A673 (cell line): ENCODE data around the gene SLC16A11. TPM values are rescaled to one million over a fixed set of nuclear protein-coding genes. Genes with fewer than 3 reads are reported as not detected.

Experiments used
- BruUV-seq: library from RNA; stranded (reverse); fragments of 400-500 nt; replicated peaks from 2 replicates; lab custom pipeline; 2021; lab: Mats Ljungman, UMichigan
- CTCF ChIA-PET: fragments of 300-600 bp; sonication (Branson Sonifier 250); formaldehyde crosslinking; loops from one replicate; lab custom pipeline; 2022; ENCODE audit warnings: antibody characterized with exemption; lab: Charles Lee
- POLR2A ChIA-PET: fragments of 300-600 bp; sonication (Branson Sonifier 250); formaldehyde crosslinking; loops from one replicate; lab custom pipeline; 2022; ENCODE audit warnings: antibody characterized with exemption; ENCODE audit not compliant: low non-redundant PET; lab: Charles Lee
- DNase-seq: peaks from one replicate; pipeline ENCODE4 v3.0.0-alpha.2; 2015; ENCODE audit warnings: low spot score
- H3K27ac ChIP-seq: fragments of 200-600 bp; sonication (generic); 2 replicates; pipeline ENCODE4 v1.5.1; 2016; ENCODE audit warnings: mixed run types, low read depth, mild to moderate bottlenecking, mixed read lengths, antibody characterized with exemption, low read length; ENCODE audit not compliant: poor library complexity, severe bottlenecking
- H3K27me3 ChIP-seq: fragments of 200-600 bp; sonication (generic); replicated peaks from 2 replicates; pipeline ENCODE4 v1.6.1; 2017; ENCODE audit warnings: mixed run types, low read depth, mild to moderate bottlenecking, mixed read lengths, antibody characterized with exemption, low read length; ENCODE audit not compliant: insufficient read depth, poor library complexity
- H3K36me3 ChIP-seq: fragments of 200-600 bp; sonication (generic); 2 replicates; pipeline ENCODE4 v1.6.1; 2016; ENCODE audit warnings: mixed run types, mild to moderate bottlenecking, mixed read lengths, antibody characterized with exemption, low read length; ENCODE audit not compliant: insufficient read depth, poor library complexity, severe bottlenecking
- H3K4me1 ChIP-seq: fragments of 200-600 bp; sonication (generic); 2 replicates; pipeline ENCODE4 v1.6.1; 2017; ENCODE audit warnings: mixed run types, mild to moderate bottlenecking, mixed read lengths, antibody characterized with exemption, low read length; ENCODE audit not compliant: insufficient read depth, poor library complexity, severe bottlenecking
- H3K4me3 ChIP-seq: fragments of 200-600 bp; sonication (generic); 2 replicates; pipeline ENCODE4 v1.5.1; 2016; ENCODE audit warnings: low read depth, mixed run types, mild to moderate bottlenecking, mixed read lengths, low read length; ENCODE audit not compliant: poor library complexity, severe bottlenecking
- H3K9me3 ChIP-seq: fragments of 200-600 bp; sonication (generic); 2 replicates; pipeline ENCODE4 v1.6.1; 2016; ENCODE audit warnings: mixed run types, low read depth, mild to moderate bottlenecking, mixed read lengths, antibody characterized with exemption, low read length; ENCODE audit not compliant: poor library complexity, severe bottlenecking
- CTCF ChIP-seq: fragments of 300-800, 200-600 bp; sonication (generic); conservative IDR thresholded peaks from 2 replicates; pipeline ENCODE4 v1.5.1; 2017; ENCODE audit warnings: low read depth, mild to moderate bottlenecking, antibody characterized with exemption, low read length, moderate library complexity, mixed read lengths
- EZH2 ChIP-seq: fragments of 200-600 bp; sonication (generic); IDR thresholded peaks from 2 replicates; pipeline ENCODE4 v1.6.1; 2017; ENCODE audit warnings: borderline replicate concordance, low read depth, mild to moderate bottlenecking, mixed read lengths, antibody characterized with exemption, low read length; ENCODE audit not compliant: poor library complexity, severe bottlenecking
- intact Hi-C: fragments of 100-400 bp; cut with micrococcal nuclease; formaldehyde crosslinking; loops from one replicate; pipeline ENCODE4 v1.10.0; 2022; ENCODE audit not compliant: unreplicated experiment
- total RNA-seq: library from RNA; stranded (reverse); gene quantifications from 2 replicates; pipeline ENCODE4 v1.2.3, GENCODE V29; 2021

Gene SLC16A11
- total RNA-seq, 1 experiment from 2014 or later, result 0.47 TPM

- peak overlapping the region; percentile 72 for H3K4me3 ChIP-seq
- TF ChIP-seq EZH2, result no peak
- TF ChIP-seq CTCF, result no peak
- peak overlapping the region; percentile 99 for H3K27ac ChIP-seq
- no peaks in the 10 kb centered on the region for H3K9me3 ChIP-seq
- H3K27me3 ChIP-seq, result no peaks in the 10 kb centered on the region
- H3K4me1 ChIP-seq, result peaks cover 29% of the 10 kb centered on the region
- POLR2A ChIA-PET, result no interaction called here
- CTCF ChIA-PET, result interaction anchor here (1.4 kb wide), 1 partner anchor 11 kb away, joined by 5 read pairs; no protein-coding TSS in a partner anchor
- no peaks in the 10 kb centered on the region for H3K36me3 ChIP-seq
- intact Hi-C loops, result no loop called here
- no TSS peak for BruUV-seq
- peak; percentile 47 for DNase-seq
Measured at GRCh38 chr17:7014995-7015958, 28.6 kb downstream of the SLC16A11 start.

GRCh38 chr17:7014261-7014994 is 29.5 kb downstream of the SLC16A11 start:
- intact Hi-C loops, result no loop called here
- no peak for TF ChIP-seq EZH2
- TF ChIP-seq CTCF, result peak; percentile 65

GRCh38 chr17:7011942-7012254 is 32.0 kb downstream of the SLC16A11 start:
- Histone ChIP-seq H3K4me1 (peaks cover 29% of the 10 kb centered on the region), H3K27me3 (no peaks in the 10 kb centered on the region), H3K27ac (peak overlapping the region; percentile 99), H3K9me3 (no peaks in the 10 kb centered on the region), H3K36me3 (no peaks in the 10 kb centered on the region), H3K4me3 (peak overlapping the region; percentile 72)
- intact Hi-C loops, result no loop called here
- TF ChIP-seq EZH2 (no peak), CTCF (no peak)
- CTCF ChIA-PET, result interaction anchor here (0.6 kb wide), 2 partner anchors 20 to 1106 kb away, joined by 3 read pairs; no protein-coding TSS in a partner anchor
- DNase-seq, result no peak
- TSS peak; percentile 81 for BruUV-seq
- POLR2A ChIA-PET, result interaction anchor here (0.5 kb wide), 1 partner anchor 361 kb away, joined by 3 read pairs; the partner anchor contains the start of gene MED31

More at GRCh38 chr17:7014261-7014994, 29.5 kb downstream of the SLC16A11 start:
- peak; percentile 99 for DNase-seq
- no peaks in the 10 kb centered on the region for H3K36me3 ChIP-seq
- no peaks in the 10 kb centered on the region for H3K27me3 ChIP-seq
- no peaks in the 10 kb centered on the region for H3K9me3 ChIP-seq
- peak overlapping the region; percentile 72 for H3K4me3 ChIP-seq
- H3K4me1 ChIP-seq, result peaks cover 29% of the 10 kb centered on the region
- no TSS peak for BruUV-seq
- peak overlapping the region; percentile 99 for H3K27ac ChIP-seq
- ChIA-PET POLR2A (no interaction called here), CTCF (interaction anchor here (0.7 to 1.4 kb wide), 2 partner anchors 10 kb away, joined by 4 to 5 read pairs; no protein-coding TSS in a partner anchor)
